HEK293T (cell line): ENCODE results near the gene SERGEF.
A peak's percentile ranks its signal among the peaks of the same experiment; 100 is the strongest.

Experiments used
- CTCF ChIA-PET: fragments of 350-600 bp; formaldehyde crosslinking; extraction: SDS; loops from one replicate; lab custom pipeline; 2021; ENCODE audit warnings: antibody characterized with exemption, inconsistent platforms; lab: Yijun Ruan, JAX
- POLR2A ChIA-PET: fragments of 350-600 bp; formaldehyde crosslinking; extraction: SDS; loops from one replicate; lab custom pipeline; 2020; ENCODE audit warnings: antibody characterized with exemption, inconsistent platforms; lab: Yijun Ruan, JAX
- DNase-seq: peaks from one replicate; pipeline ENCODE4 v3.0.0; 2012; ENCODE audit warnings: mixed read lengths; ENCODE audit errors: extremely low spot score
- ARNT ChIP-seq: fragments of 450-650 bp; IDR thresholded peaks from 2 replicates; pipeline ENCODE4 v1.6.1; 2017; ENCODE audit warnings: mild to moderate bottlenecking
- BHLHE40 ChIP-seq: fragments of 450-650 bp; IDR thresholded peaks from 2 replicates; pipeline ENCODE4 v1.6.1; 2016; ENCODE audit warnings: mild to moderate bottlenecking, moderate library complexity, borderline replicate concordance
- CTBP1 ChIP-seq: fragments of 450-650 bp; IDR thresholded peaks from 2 replicates; pipeline ENCODE4 v1.6.1; 2016; ENCODE audit warnings: borderline replicate concordance
- ELF4 ChIP-seq: fragments of 450-650 bp; IDR thresholded peaks from 2 replicates; pipeline ENCODE4 v1.6.1; 2017; ENCODE audit warnings: antibody characterized with exemption
- FOXA1 ChIP-seq: fragments of 450-650 bp; IDR thresholded peaks from 2 replicates; pipeline ENCODE4 v1.6.1; 2016; ENCODE audit warnings: mild to moderate bottlenecking
- FOXK2 ChIP-seq: fragments of 450-650 bp; IDR thresholded peaks from 2 replicates; pipeline ENCODE4 v1.6.1; 2016; ENCODE audit warnings: mild to moderate bottlenecking
- FOXM1 ChIP-seq: fragments of 450-650 bp; IDR thresholded peaks from 2 replicates; pipeline ENCODE4 v1.6.1; 2017; ENCODE audit warnings: mild to moderate bottlenecking, borderline replicate concordance
- HDGF ChIP-seq: fragments of 450-650 bp; IDR thresholded peaks from 2 replicates; pipeline ENCODE4 v1.6.1; 2017; ENCODE audit warnings: antibody characterized with exemption, borderline replicate concordance
- L3MBTL2 ChIP-seq: fragments of 450-650 bp; conservative IDR thresholded peaks from 2 replicates; pipeline ENCODE4 v1.6.1; 2016; ENCODE audit warnings: mild to moderate bottlenecking
- LEF1 ChIP-seq: fragments of 450-650 bp; IDR thresholded peaks from 2 replicates; pipeline ENCODE4 v1.6.1; 2017; ENCODE audit warnings: mild to moderate bottlenecking, borderline replicate concordance
- NFRKB ChIP-seq: fragments of 450-650 bp; IDR thresholded peaks from 2 replicates; pipeline ENCODE4 v1.6.1; 2016; ENCODE audit warnings: mild to moderate bottlenecking, moderate library complexity
- SP1 ChIP-seq: fragments of 450-650 bp; IDR thresholded peaks from 2 replicates; pipeline ENCODE4 v1.6.1; 2017
- SUZ12 ChIP-seq: fragments of 450-650 bp; IDR thresholded peaks from 2 replicates; pipeline ENCODE4 v1.6.1; 2016; ENCODE audit warnings: mild to moderate bottlenecking
- TARDBP ChIP-seq: fragments of 450-650 bp; IDR thresholded peaks from 2 replicates; pipeline ENCODE4 v1.6.1; 2016
- ZNF384 ChIP-seq: fragments of 450-650 bp; IDR thresholded peaks from 2 replicates; pipeline ENCODE4 v1.6.1; 2016
- TF ChIP-seq, protein P1 (sequence below): fragments of 450-650 bp; IDR thresholded peaks from 2 replicates; pipeline ENCODE4 v1.6.1; 2016

Gene SERGEF

DNA sequence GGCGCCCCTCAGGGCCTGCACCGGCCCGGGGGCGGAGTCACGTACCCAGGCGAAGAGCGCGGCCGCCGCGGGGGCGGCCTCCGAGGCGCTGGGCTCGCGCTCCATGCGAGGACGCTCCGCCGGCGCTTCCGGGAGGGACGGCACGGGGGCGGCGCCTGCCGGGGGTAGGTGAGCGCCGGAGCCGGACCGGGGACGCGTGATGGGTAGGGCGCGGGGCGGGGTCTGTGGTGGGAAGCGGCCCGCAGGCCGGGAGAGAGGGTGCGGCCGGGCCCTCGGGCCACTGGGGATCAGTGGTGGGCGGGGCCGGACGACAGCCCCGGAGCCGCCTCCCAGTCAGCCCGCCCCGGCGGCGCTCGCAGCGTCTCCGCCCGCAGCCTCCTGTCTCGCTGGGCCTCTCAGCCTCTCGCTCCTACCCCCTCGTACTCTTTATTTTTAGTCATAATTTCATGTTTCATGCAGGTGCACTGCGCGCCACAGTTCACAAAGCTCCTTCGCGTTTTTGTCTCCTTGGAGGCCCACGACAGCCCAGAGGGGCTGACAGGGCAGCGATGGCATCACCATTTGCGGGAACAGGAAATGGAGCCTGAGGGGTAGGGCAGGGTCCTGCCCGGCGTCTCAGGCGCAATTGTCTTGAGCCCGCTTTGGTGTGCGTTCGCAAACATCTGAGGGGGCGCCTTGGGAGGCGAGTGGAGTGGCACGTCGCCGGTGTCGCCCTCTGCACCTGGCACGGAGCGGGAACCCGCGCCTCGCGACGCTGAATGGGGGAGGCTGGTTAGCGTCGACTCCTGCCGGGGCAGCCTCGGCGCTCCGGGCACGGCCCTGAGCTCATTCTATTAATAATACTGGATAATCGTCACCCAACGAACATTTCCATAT lies at the start of gene SERGEF:
Gene SERGEF, minus strand, starts transcription at position 142 of the 876 bp plus-strand sequence. Its CDS starts 37 bp downstream, at position 105.
- POLR2A ChIA-PET, result interaction anchor here (0.5 to 1.6 kb wide), 4 partner anchors 10 to 1716 kb away, joined by 3 to 6 read pairs (median 3); partner anchors contain the start of gene SAAL1
- DNase-seq, result peak; percentile 92
- no peak for TF ChIP-seq SP1
- no peak for TF ChIP-seq FOXA1
- TF ChIP-seq L3MBTL2, result peak; percentile 95
- CTCF ChIA-PET, result interaction anchor here (0.8 to 2.0 kb wide), 2 partner anchors 40 to 102 kb away, joined by 4 to 5 read pairs; no protein-coding TSS in a partner anchor

GRCh38 chr11:18061351-18061750 lies 48.5 kb upstream of the SERGEF start:
- POLR2A ChIA-PET, result no interaction called here
- CTCF ChIA-PET, result no interaction called here
- TF ChIP-seq ZNF384, result no peak
- no peak for TF ChIP-seq BHLHE40
- TF ChIP-seq LEF1, result no peak
- TF ChIP-seq HDGF, result no peak
- no peak for TF ChIP-seq FOXM1
- DNase-seq, result no peak

GRCh38 chr11:18056561-18057181 lies 43.8 kb upstream of the SERGEF start:
- no peak for DNase-seq
- TF ChIP-seq ZNF384 (no peak), ELF4 (no peak)
- ChIA-PET CTCF (interaction anchor here (0.6 kb wide), 1 partner anchor 50 kb away, joined by 3 read pairs; no protein-coding TSS in a partner anchor), POLR2A (no interaction called here)

DNA sequence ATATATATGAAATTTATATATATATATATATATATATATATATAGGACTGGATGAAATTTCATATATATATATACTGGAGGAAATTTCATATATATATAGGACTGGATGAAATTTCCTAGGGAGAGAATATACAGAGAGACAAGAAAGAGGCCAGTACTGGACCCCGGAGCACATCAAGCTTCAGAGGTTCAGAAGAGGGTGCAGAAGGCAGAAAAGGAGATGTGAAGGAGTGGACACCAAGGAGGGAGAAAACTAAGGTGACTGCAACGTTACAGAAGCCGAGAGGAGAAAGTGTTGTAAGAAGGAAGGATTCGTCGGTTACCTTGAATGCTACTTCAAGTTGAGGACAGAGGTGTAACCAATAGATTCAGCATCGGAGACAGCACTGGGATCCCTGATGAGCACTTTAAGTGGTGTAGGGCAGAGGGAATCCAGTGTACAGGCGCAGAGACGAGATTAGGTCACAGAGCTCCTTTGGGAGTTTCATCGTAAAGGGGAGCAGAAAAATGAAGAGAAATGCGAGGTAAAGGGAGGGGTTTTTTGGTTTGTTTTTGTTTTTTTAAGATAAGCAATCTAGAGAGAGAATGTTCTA lies 41.8 kb upstream of the SERGEF start:
- TF ChIP-seq NFRKB (no peak), FOXA1 (no peak), HDGF (no peak), FOXK2 (no peak), SP1 (no peak), BHLHE40 (no peak), FOXM1 (no peak), ELF4 (no peak), ZNF384 (no peak), CTBP1 (no peak), ARNT (no peak), SUZ12 (no peak), LEF1 (no peak), TARDBP (no peak), L3MBTL2 (no peak)
- TF ChIP-seq, protein P1, sequence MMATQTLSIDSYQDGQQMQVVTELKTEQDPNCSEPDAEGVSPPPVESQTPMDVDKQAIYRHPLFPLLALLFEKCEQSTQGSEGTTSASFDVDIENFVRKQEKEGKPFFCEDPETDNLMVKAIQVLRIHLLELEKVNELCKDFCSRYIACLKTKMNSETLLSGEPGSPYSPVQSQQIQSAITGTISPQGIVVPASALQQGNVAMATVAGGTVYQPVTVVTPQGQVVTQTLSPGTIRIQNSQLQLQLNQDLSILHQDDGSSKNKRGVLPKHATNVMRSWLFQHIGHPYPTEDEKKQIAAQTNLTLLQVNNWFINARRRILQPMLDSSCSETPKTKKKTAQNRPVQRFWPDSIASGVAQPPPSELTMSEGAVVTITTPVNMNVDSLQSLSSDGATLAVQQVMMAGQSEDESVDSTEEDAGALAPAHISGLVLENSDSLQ, result no peak
- ChIA-PET POLR2A (no interaction called here), CTCF (no interaction called here)
- DNase-seq, result no peak

DNA sequence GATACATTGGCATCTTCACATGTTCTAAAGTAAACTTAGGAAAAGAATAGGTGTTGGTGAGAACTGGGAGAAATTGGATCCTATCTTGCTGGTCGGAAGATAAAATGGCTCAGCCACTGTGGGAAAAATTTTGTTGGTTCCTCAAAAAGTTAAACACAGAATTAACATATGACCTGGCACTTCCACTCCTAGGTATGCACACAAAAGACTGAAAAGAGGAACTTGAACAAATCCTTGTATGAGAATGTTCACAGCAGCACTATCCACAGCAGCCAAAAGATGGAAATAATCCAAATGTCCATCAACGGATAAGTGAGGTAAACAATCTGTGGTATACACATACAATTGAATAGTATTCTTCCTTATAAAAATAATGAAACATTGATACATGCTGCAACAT lies 38.0 kb upstream of the SERGEF start:
- POLR2A ChIA-PET, result no interaction called here
- CTCF ChIA-PET, result no interaction called here
- TF ChIP-seq SP1, result no peak
- TF ChIP-seq SUZ12, result no peak
- no peak for TF ChIP-seq BHLHE40
- no peak for TF ChIP-seq HDGF
- TF ChIP-seq FOXA1, result no peak
- TF ChIP-seq LEF1, result no peak
- TF ChIP-seq FOXM1, result no peak
- TF ChIP-seq L3MBTL2, result no peak
- TF ChIP-seq TARDBP, result no peak
- TF ChIP-seq NFRKB, result no peak
- no peak for TF ChIP-seq ZNF384
- DNase-seq, result no peak

GRCh38 chr11:18046116-18046777 lies 33.4 kb upstream of the SERGEF start, which contains the start of gene TPH1:
TPH1 (minus strand) TSS chr11:18046269; CDS start chr11:18040762, 5,507 bp downstream.
- ChIA-PET CTCF (no interaction called here), POLR2A (no interaction called here)
- no peak for DNase-seq
- no peak for TF ChIP-seq ELF4
- TF ChIP-seq SP1, result no peak
- TF ChIP-seq FOXA1, result no peak

DNA sequence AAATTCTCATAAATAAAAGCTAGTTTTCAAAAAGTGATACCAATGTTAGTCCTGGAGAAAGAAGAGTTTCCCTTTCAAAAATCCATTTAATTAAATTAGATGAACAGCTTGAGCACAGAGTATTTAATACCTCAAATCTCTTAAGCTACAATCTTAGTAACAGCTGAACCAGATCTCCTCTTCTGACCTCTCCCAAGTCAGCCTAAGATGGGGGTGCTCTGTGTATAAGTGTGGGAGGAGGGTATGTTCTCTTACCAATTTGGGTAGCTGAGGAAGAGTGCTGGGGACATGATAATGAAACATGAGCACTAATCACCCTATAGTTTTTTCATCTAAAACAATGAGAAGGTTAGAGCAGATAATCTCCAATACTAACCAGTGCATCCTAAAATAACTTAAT lies 23.6 kb upstream of the SERGEF start:
- CTCF ChIA-PET, result no interaction called here
- no peak for DNase-seq
- POLR2A ChIA-PET, result no interaction called here
- TF ChIP-seq LEF1 (no peak), ELF4 (no peak), ARNT (no peak), TARDBP (no peak), FOXK2 (no peak), SP1 (no peak), BHLHE40 (no peak), ZNF384 (no peak), L3MBTL2 (no peak), FOXA1 (no peak), NFRKB (no peak), CTBP1 (no peak)
- TF ChIP-seq, protein P1, result no peak
